ENCODE measurements around the gene NOXO1. TPM values are rescaled to one million over a fixed set of nuclear protein-coding genes. Genes with fewer than 3 reads are reported as not detected.

The NOXO1 gene
- total RNA-seq, 1 experiment from 2014 or later: 1.2 TPM

DNA sequence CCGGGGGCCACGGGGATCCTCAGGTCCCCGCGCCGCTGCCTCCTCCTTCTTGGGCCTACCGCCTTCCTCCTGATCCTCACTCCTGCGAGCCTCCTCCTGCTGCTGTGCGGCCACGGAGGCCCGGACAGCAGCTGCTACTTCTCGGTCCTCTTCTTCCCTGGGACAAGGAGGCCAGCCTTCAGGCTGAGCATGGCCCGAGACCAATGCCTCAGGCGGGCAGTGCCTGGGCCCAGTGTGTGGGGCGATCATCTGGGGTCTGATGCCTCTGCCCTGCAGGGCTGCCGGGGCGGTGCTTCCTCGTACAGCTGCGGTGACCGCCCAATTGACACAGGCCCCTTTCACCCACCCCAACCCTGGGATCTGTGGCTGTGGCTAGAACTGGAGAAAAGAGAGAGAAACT is 19.8 kb upstream of the NOXO1 start:
- TF ChIP-seq EZH2 (IDR thresholded peaks at IDR 0.05; ENCODE audit: borderline replicate concordance, low read depth, low read length, poor library complexity, severe bottlenecking) (no peak), CTCF (conservative IDR thresholded peaks at IDR 0.05; ENCODE audit: low read depth, low read length) (no peak)
- BruUV-seq (replicated peaks): no TSS peak
- Histone ChIP-seq H3K4me1 (ENCODE audit: insufficient read depth, low read length, poor library complexity, severe bottlenecking) (peaks cover 18% of the 10 kb centered on the region), H3K36me3 (ENCODE audit: insufficient read depth, low read length, poor library complexity, severe bottlenecking) (peaks cover 63% of the 10 kb centered on the region), H3K9me3 (ENCODE audit: low read depth, low read length, poor library complexity, severe bottlenecking) (no peaks in the 10 kb centered on the region), H3K27me3 (replicated peaks; ENCODE audit: insufficient read depth, low read depth, low read length, poor library complexity) (no peaks in the 10 kb centered on the region), H3K4me3 (ENCODE audit: low read depth, low read length, poor library complexity, severe bottlenecking) (no peak overlapping the region), H3K27ac (ENCODE audit: low read depth, low read length, poor library complexity, severe bottlenecking) (no peak overlapping the region)
- DNase-seq (ENCODE audit: low spot score): no peak
- CTCF ChIA-PET: no interaction called here
- intact Hi-C loops (cut with micrococcal nuclease; ENCODE audit: unreplicated experiment): loop anchor here (10.0 kb wide), 1 partner anchor 214 kb away; the partner anchor contains the start of genes BRICD5 and PGP
- POLR2A ChIA-PET (ENCODE audit: low non-redundant PET): no interaction called here

GRCh38 chr16:1999866-2000514 is 18.7 kb upstream of the NOXO1 start:
- H3K4me3 ChIP-seq (ENCODE audit: low read depth, low read length, poor library complexity, severe bottlenecking): no peak overlapping the region
- intact Hi-C loops (cut with micrococcal nuclease; ENCODE audit: unreplicated experiment): loop anchor here (10.0 kb wide), 1 partner anchor 215 kb away; the partner anchor contains the start of genes BRICD5 and PGP
- H3K27ac ChIP-seq (ENCODE audit: low read depth, low read length, poor library complexity, severe bottlenecking): no peak overlapping the region
- CTCF ChIA-PET: no interaction called here
- peaks cover 63% of the 10 kb centered on the region for H3K36me3 ChIP-seq (ENCODE audit: insufficient read depth, low read length, poor library complexity, severe bottlenecking)
- no peaks in the 10 kb centered on the region for H3K27me3 ChIP-seq (replicated peaks; ENCODE audit: insufficient read depth, low read depth, low read length, poor library complexity)
- no peaks in the 10 kb centered on the region for H3K9me3 ChIP-seq (ENCODE audit: low read depth, low read length, poor library complexity, severe bottlenecking)
- TF ChIP-seq CTCF (conservative IDR thresholded peaks at IDR 0.05; ENCODE audit: low read depth, low read length): no peak
- no peak for TF ChIP-seq EZH2 (IDR thresholded peaks at IDR 0.05; ENCODE audit: borderline replicate concordance, low read depth, low read length, poor library complexity, severe bottlenecking)
- POLR2A ChIA-PET (ENCODE audit: low non-redundant PET): no interaction called here
- DNase-seq (ENCODE audit: low spot score): no peak
- no TSS peak for BruUV-seq (replicated peaks)
- peaks cover 8% of the 10 kb centered on the region for H3K4me1 ChIP-seq (ENCODE audit: insufficient read depth, low read length, poor library complexity, severe bottlenecking)

- BruUV-seq (replicated peaks): no TSS peak
- POLR2A ChIA-PET (ENCODE audit: low non-redundant PET): no interaction called here
- H3K27me3 ChIP-seq (replicated peaks; ENCODE audit: insufficient read depth, low read depth, low read length, poor library complexity): no peaks in the 10 kb centered on the region
- no peak overlapping the region for H3K27ac ChIP-seq (ENCODE audit: low read depth, low read length, poor library complexity, severe bottlenecking)
- peaks cover 63% of the 10 kb centered on the region for H3K36me3 ChIP-seq (ENCODE audit: insufficient read depth, low read length, poor library complexity, severe bottlenecking)
- no peak for DNase-seq (ENCODE audit: low spot score)
- CTCF ChIA-PET: interaction anchor here (0.6 kb wide), 1 partner anchor 500 kb away, joined by 3 read pairs; no protein-coding TSS in a partner anchor
- H3K4me3 ChIP-seq (ENCODE audit: low read depth, low read length, poor library complexity, severe bottlenecking): no peak overlapping the region
- H3K9me3 ChIP-seq (ENCODE audit: low read depth, low read length, poor library complexity, severe bottlenecking): no peaks in the 10 kb centered on the region
- H3K4me1 ChIP-seq (ENCODE audit: insufficient read depth, low read length, poor library complexity, severe bottlenecking): peaks cover 3% of the 10 kb centered on the region
- intact Hi-C loops (cut with micrococcal nuclease; ENCODE audit: unreplicated experiment): no loop called here
- no peak for TF ChIP-seq CTCF (conservative IDR thresholded peaks at IDR 0.05; ENCODE audit: low read depth, low read length)
- no peak for TF ChIP-seq EZH2 (IDR thresholded peaks at IDR 0.05; ENCODE audit: borderline replicate concordance, low read depth, low read length, poor library complexity, severe bottlenecking)
Measured at GRCh38 chr16:1998852-1999801, 17.9 kb upstream of the NOXO1 start.

Measured in A673 (cell line).